ENCODE measurements around the gene SUFU.

DNA sequence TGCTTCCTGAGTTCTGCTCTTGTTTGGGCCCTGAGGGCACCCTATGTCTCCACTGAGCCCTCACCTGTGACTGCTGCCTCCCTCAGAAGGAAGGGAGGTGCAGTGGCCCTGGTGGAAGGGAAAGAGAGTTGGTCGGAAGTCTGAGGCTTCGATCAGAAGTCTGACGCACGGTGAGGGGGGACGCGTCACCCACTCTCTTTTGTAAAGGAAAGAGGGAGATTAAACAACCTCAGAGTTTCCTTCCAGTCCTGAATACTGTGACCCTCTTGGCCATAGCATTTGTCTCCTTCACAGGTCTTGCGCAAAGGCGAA is 109.1 kb downstream of the SUFU start:
- no peak for TF ChIP-seq USF1 (CRISPR knock-in tag; IDR thresholded peaks at IDR 0.05)
- TF ChIP-seq E2F1 (CRISPR knock-in tag; IDR thresholded peaks at IDR 0.05), result no peak
- no peak for TF ChIP-seq ATF1 (CRISPR knock-in tag; IDR thresholded peaks at IDR 0.05)
- TF ChIP-seq CTCF (IDR thresholded peaks at IDR 0.05), result no peak
- TF ChIP-seq, protein P1, sequence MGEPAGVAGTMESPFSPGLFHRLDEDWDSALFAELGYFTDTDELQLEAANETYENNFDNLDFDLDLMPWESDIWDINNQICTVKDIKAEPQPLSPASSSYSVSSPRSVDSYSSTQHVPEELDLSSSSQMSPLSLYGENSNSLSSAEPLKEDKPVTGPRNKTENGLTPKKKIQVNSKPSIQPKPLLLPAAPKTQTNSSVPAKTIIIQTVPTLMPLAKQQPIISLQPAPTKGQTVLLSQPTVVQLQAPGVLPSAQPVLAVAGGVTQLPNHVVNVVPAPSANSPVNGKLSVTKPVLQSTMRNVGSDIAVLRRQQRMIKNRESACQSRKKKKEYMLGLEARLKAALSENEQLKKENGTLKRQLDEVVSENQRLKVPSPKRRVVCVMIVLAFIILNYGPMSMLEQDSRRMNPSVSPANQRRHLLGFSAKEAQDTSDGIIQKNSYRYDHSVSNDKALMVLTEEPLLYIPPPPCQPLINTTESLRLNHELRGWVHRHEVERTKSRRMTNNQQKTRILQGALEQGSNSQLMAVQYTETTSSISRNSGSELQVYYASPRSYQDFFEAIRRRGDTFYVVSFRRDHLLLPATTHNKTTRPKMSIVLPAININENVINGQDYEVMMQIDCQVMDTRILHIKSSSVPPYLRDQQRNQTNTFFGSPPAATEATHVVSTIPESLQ (CRISPR knock-in tag; IDR thresholded peaks at IDR 0.05), result no peak
- no peak for TF ChIP-seq ATF3 (CRISPR knock-in tag; conservative IDR thresholded peaks at IDR 0.05)
